Endodermal cell (in vitro differentiated cells): ENCODE measurements around the gene LRBA. TPM values are rescaled to one million over a fixed set of nuclear protein-coding genes. Genes with fewer than 3 reads are reported as not detected.

Experiments used
- DNase-seq: peaks from one replicate; pipeline ENCODE4 v3.0.0-alpha.2; 2017
- H3K27ac ChIP-seq: 2 replicates; pipeline ENCODE4 v1.5.1; 2013; ENCODE audit warnings: mild to moderate bottlenecking, low read depth, low read length, moderate library complexity
- H3K27me3 ChIP-seq: 2 replicates; pipeline ENCODE4 v1.6.1; 2013; ENCODE audit warnings: mild to moderate bottlenecking, low read length, moderate library complexity; ENCODE audit not compliant: insufficient read depth, control insufficient read depth, poor library complexity, severe bottlenecking
- H3K36me3 ChIP-seq: 2 replicates; pipeline ENCODE4 v1.7.0; 2013; ENCODE audit warnings: mild to moderate bottlenecking, low read length, moderate library complexity; ENCODE audit not compliant: control insufficient read depth, insufficient read depth
- H3K4me1 ChIP-seq: one replicate; pipeline ENCODE4 v1.7.0; 2013; ENCODE audit warnings: low read length; ENCODE audit not compliant: control insufficient read depth, insufficient read depth
- H3K4me3 ChIP-seq: 2 replicates; pipeline ENCODE4 v1.5.1; 2013; ENCODE audit warnings: mild to moderate bottlenecking, low read length, moderate library complexity
- H3K9ac ChIP-seq: 2 replicates; pipeline ENCODE4 v1.6.1; 2013; ENCODE audit warnings: mild to moderate bottlenecking, low read length, moderate library complexity; ENCODE audit not compliant: poor library complexity, severe bottlenecking; ENCODE audit errors: extremely low read depth
- H3K9me3 ChIP-seq: 2 replicates; pipeline ENCODE4 v1.6.1; 2013; ENCODE audit warnings: mild to moderate bottlenecking, low read length, moderate library complexity; ENCODE audit not compliant: control insufficient read depth
- H3K27ac Mint-ChIP-seq: 2 replicates; pipeline ENCODE4 v1.8.0; 2020; ENCODE audit warnings: mixed read lengths
- H3K27me3 Mint-ChIP-seq: 2 replicates; pipeline ENCODE4 v1.8.0; 2021; ENCODE audit warnings: mild to moderate bottlenecking, mixed read lengths; ENCODE audit not compliant: insufficient read depth
- H3K36me3 Mint-ChIP-seq: 2 replicates; pipeline ENCODE4 v1.8.0; 2020; ENCODE audit warnings: low read depth, mixed read lengths
- H3K4me1 Mint-ChIP-seq: 2 replicates; pipeline ENCODE4 v1.8.0; 2020; ENCODE audit warnings: mixed read lengths
- H3K4me3 Mint-ChIP-seq: 2 replicates; pipeline ENCODE4 v1.8.0; 2020; ENCODE audit warnings: mild to moderate bottlenecking, moderate library complexity, mixed read lengths
- H3K9me3 Mint-ChIP-seq: 2 replicates; pipeline ENCODE4 v1.8.0; 2020; ENCODE audit warnings: mild to moderate bottlenecking, mixed read lengths
- CTCF ChIP-seq: fragments of 200-600 bp; sonication (generic); conservative IDR thresholded peaks from 2 replicates; pipeline ENCODE4 v1.5.0; 2021; ENCODE audit warnings: antibody characterized with exemption, mild to moderate bottlenecking
- WGBS, 2 experiments: methylation state at CpG; one replicate each; pipeline versions ENCODE4 v1.1.5 to v1.1.7; 2013; ENCODE audit warnings: missing lambda C conversion rate in 2 of 2, mixed read lengths in 1 of 2; ENCODE audit not compliant: insufficient coverage in 1 of 2, insufficient read length in 1 of 2; 5-methylcytosine and 5-hydroxymethylcytosine counted together
- total RNA-seq, 2 donors: library from RNA; stranded (reverse); fragmentation: NEBNext Ultra II Directional in 1 of 2; extraction: Animal tissue kit (Norgen Biotek cat#: 25700) in 1 of 2; gene quantifications; 2 replicates in 1 of 2; 3 replicates in 1 of 2; pipeline ENCODE4 v1.2.1, GENCODE V29; 2021

LRBA gene
- total RNA-seq, 2 donors from 2014 or later: 77.3 to 95.9 TPM

- no peak overlapping the region for H3K9ac ChIP-seq
- no peaks in the 10 kb centered on the region for H3K4me1 ChIP-seq
- Mint-ChIP-seq H3K4me3 (no peak overlapping the region), H3K27ac (peak overlapping the region; percentile 23), H3K9me3 (no peaks in the 10 kb centered on the region), H3K36me3 (no peaks in the 10 kb centered on the region), H3K27me3 (peaks cover 2% of the 10 kb centered on the region), H3K4me1 (peaks cover 13% of the 10 kb centered on the region)
- 89 to 95% methylated on average over 5 of the region's 5 CpGs for WGBS, 2 experiments
- no peak for TF ChIP-seq CTCF
- DNase-seq: no peak
- no peaks in the 10 kb centered on the region for H3K27me3 ChIP-seq
- no peaks in the 10 kb centered on the region for H3K9me3 ChIP-seq
- no peaks in the 10 kb centered on the region for H3K36me3 ChIP-seq
- peak overlapping the region; percentile 86 for H3K27ac ChIP-seq
- no peak overlapping the region for H3K4me3 ChIP-seq
Measured at GRCh38 chr4:150216726-150217125, 798.4 kb downstream of the LRBA start.

GRCh38 chr4:150215601-150216000 lies 799.5 kb downstream of the LRBA start:
- no peaks in the 10 kb centered on the region for H3K36me3 Mint-ChIP-seq
- Histone ChIP-seq H3K9me3 (no peaks in the 10 kb centered on the region), H3K36me3 (no peaks in the 10 kb centered on the region), H3K4me3 (no peak overlapping the region), H3K27ac (no peak overlapping the region), H3K4me1 (no peaks in the 10 kb centered on the region), H3K27me3 (no peaks in the 10 kb centered on the region), H3K9ac (no peak overlapping the region)
- H3K27ac Mint-ChIP-seq: no peak overlapping the region
- TF ChIP-seq CTCF: no peak
- peaks cover 6% of the 10 kb centered on the region for H3K27me3 Mint-ChIP-seq
- peaks cover 8% of the 10 kb centered on the region for H3K4me1 Mint-ChIP-seq
- H3K9me3 Mint-ChIP-seq: no peaks in the 10 kb centered on the region
- H3K4me3 Mint-ChIP-seq: no peak overlapping the region
- DNase-seq: no peak
- 90 to 100% methylated on average over 1 to 3 of the region's 3 CpGs for WGBS, 2 experiments

Other genes starting within 250 kb of the LRBA start
- gene RPS3A, start 84.3 kb upstream of the LRBA start, total RNA-seq: 1,000 to 10,000 TPM; 2,304 to 2,367 TPM